ENCODE measurements around the gene RBM20. TPM values are rescaled to one million over a fixed set of nuclear protein-coding genes. Genes with fewer than 3 reads are reported as not detected.

RBM20 gene
- polyA plus RNA-seq, 3 donors: 2.6 to 5.1 (median 4.7) TPM

GRCh38 chr10:110845192-110845755 lies 201.1 kb downstream of the RBM20 start:
- no peak for DNase-seq (ENCODE audit: low read depth in 3 of 3, low spot score in 2 of 3)

GRCh38 chr10:110845756-110846620 lies 201.9 kb downstream of the RBM20 start:
- DNase-seq (ENCODE audit: low read depth in 3 of 3, low spot score in 2 of 3): no peak

GRCh38 chr10:110847374-110847773 lies 203.2 kb downstream of the RBM20 start:
- no peak for DNase-seq (ENCODE audit: low read depth in 3 of 3, low spot score in 2 of 3)

GRCh38 chr10:110848106-110848505 lies 204.0 kb downstream of the RBM20 start:
- DNase-seq (ENCODE audit: low read depth in 3 of 3, low spot score in 2 of 3): no peak

DNA sequence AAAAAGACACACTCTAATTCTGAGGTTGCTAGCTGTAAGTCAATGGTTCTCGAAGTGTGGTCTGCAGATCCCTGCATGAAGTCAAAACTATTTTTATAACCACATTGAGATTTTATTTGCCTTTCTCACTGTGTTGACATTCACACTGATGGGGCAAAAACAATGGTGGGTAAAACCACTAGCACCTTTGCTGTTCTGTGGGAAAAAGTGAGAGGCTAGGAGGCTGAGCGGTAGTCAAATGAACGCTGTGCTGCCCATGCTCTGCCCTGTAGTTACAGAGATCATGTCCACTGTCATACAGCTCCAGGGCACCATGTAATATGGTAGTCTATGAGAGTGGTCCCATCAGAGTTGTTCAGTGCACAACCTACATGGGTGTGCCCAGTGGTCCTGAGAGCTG lies 206.0 kb downstream of the RBM20 start:
- no peak for DNase-seq (ENCODE audit: low read depth in 3 of 3, low spot score in 2 of 3)

- DNase-seq (ENCODE audit: low read depth in 3 of 3, low spot score in 2 of 3): no peak
These were observed 207.0 kb downstream of the RBM20 start for GRCh38 chr10:110851020-110851612.

- no peak for DNase-seq (ENCODE audit: low read depth in 3 of 3, low spot score in 2 of 3)
These were observed 208.2 kb downstream of the RBM20 start for GRCh38 chr10:110852255-110852896.

DNA sequence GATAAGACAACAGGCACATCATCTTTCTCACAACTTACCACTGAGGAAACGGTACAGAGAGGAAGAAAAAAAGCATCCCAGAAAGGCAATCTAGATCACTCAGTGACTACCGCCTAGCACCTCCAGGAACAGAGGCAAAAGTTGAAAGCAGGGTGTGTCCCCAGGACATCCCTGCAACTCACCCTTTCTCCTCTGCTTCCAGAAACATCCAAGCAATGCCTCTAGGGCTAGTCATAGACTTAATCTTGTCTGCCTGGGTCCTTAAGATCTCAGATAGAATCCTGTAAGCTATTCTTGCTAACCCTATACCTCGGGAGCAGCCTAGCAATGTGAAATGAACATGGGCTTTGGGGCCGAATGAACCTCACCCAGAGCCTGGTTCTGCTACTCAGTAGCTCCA lies 208.8 kb downstream of the RBM20 start:
- no peak for DNase-seq (ENCODE audit: low read depth in 3 of 3, low spot score in 2 of 3)

- no peak for DNase-seq (ENCODE audit: low read depth in 3 of 3, low spot score in 2 of 3)
These were observed 209.9 kb downstream of the RBM20 start for GRCh38 chr10:110853921-110854605.

DNA sequence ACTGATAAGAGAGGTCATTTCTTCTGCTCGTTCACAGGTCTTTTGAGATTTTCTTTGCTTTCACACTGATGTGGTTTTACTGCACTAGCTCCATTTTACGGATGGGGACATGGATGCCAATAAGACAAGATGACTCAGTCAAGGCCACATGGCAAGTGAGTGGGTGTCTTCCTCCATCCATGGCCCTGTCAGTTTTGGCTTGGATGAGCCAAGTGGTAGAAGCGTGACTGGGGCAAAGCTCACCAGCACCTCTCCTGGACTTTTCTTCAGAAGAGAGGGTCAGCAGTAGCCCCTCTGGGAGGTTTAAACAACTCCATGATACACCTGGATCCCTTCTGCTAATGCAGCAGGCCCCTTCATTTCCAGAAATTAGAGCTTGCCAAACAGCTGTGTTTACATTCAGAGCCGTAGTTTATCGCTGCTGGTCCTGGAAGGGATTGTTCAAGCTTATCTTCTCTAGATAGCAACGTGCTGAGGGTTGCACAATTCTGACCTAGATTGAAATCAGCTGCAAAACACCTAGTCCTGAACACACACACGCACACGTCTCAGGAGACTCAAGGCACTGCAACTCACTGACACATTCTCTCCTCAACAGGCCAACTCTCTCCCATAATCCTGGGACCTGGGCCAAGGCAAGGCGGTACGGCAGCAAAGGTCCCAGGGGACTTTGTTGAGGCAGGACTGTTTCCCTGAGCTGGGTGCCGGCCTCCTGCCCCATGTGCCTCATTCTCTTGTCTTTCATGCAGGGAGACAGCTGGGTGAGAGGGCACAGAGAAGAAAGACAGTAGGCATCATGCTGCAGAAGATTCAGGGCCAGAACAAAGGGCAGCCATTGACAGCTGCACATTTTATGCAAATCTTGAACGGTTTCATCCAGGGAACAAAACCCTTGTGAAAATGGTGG lies 213.4 kb downstream of the RBM20 start:
- DNase-seq (ENCODE audit: low read depth in 3 of 3, low spot score in 2 of 3): no peak

- no peak for DNase-seq (ENCODE audit: low read depth in 3 of 3, low spot score in 2 of 3)
These were observed 214.3 kb downstream of the RBM20 start for GRCh38 chr10:110858297-110858934.

GRCh38 chr10:110859206-110859972 lies 215.3 kb downstream of the RBM20 start:
- DNase-seq (ENCODE audit: low read depth in 3 of 3, low spot score in 2 of 3): no peak

- no peak for DNase-seq (ENCODE audit: low read depth in 3 of 3, low spot score in 2 of 3)
These were observed 215.8 kb downstream of the RBM20 start for GRCh38 chr10:110859973-110860376.

DNA sequence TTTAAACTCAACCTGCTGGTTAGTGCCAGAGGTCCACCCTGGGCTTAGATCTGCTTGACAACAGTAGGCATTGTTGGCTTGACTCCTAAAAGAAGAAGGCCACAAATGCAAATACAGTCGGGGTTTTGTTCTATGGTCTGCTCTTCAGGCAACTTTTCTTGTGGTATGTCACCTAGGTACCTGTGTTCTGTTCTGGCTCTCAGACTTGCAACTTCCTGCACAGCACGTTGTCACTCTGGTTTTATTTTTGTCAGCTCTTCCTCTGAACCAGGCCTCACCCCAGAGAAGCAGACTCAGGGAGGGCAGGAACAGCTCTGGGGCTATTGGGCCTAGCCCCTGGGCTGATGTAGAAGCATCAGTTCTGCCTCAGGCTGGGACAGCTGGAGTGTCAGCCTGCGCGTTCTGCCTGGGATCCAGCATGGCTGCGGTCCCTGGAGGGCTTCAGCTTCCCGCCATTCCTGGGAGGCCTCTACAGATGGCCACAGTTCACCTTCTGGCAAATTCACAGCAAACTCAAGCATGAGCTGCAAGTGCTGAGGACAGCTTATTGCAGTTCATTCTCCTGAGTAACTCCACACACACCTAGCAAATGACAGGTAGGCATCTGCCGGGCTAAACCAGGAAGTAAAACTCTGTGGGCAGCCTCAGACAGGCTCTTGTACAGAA lies 216.6 kb downstream of the RBM20 start:
- no peak for DNase-seq (ENCODE audit: low read depth in 3 of 3, low spot score in 2 of 3)

- no peak for DNase-seq (ENCODE audit: low read depth in 3 of 3, low spot score in 2 of 3)
These were observed 217.3 kb downstream of the RBM20 start for GRCh38 chr10:110861476-110861875.

DNA sequence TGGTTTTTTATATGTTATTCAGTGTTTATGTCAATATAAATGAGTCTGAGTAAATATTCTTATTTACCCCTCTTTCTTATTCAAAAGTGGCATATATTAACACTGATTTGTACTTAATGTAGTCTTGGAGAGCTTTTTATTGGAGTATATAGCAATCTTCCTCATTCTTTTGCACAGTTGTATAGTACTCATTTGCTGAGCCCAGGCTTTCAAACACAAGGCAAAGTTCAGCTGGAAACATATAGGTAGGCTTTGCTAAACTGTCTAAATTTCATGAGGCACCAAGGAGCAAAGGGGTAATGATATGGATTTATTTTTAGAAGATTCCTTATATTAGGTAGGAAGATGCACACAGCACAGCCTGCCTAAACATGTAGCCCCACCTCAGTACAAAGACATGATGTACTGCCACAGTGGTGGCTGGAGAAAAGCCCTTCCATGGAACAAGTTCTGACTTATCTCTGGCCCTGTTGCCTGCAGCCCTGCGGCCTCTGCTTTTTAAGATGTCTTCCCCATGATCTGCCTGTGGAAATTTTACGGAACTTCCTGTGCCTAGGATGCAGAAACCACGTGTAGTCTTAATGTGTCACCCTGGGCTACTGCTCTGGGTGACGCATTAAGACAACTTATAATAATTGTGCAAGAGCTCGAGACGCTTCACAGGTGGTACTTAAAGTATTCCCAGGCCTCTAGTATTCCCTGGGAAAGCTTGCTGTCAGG lies 218.0 kb downstream of the RBM20 start:
- DNase-seq (ENCODE audit: low read depth in 3 of 3, low spot score in 2 of 3): no peak

DNA sequence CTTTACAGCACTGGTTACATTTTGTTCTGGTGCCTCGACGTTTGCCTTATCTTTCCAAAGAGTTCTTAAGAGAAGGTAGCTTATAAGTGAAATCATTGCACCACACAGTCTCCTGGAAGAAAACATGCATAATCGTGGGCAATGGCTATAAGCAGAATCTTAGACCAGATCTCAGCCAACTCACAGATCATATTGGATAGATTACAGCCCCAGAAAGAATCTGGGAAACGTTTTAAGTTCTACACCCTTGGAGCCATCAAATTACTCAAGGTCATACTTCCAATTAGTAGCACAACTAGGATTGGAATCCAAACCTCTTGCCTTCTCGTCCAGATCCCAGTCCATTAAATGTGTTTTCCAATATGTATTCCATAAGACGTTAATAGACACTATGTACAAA lies 218.8 kb downstream of the RBM20 start:
- DNase-seq (ENCODE audit: low read depth in 3 of 3, low spot score in 2 of 3): no peak
